Omental fat pad (tissue), 4 donors: ENCODE measurements around the gene TCP11L2. TPM values are rescaled to one million over a fixed set of nuclear protein-coding genes. Genes with fewer than 3 reads are reported as not detected.

Experiments used
- ATAC-seq: fragments of 150-250 bp; one replicate; pipeline ENCODE4 v1.9.1; 2016; ENCODE audit warnings: mild to moderate bottlenecking, moderate library complexity; ENCODE audit not compliant: low FRiP score
- DNase-seq: peaks from one replicate; pipeline ENCODE4 v3.0.0-alpha.2; 2019; ENCODE audit warnings: low spot score
- CTCF ChIP-seq, 3 donors: fragments of 450-650 bp; IDR thresholded peaks; one replicate each; pipeline ENCODE4 v1.5.1; 2016 to 2017; ENCODE audit warnings: antibody characterized with exemption in 3 of 3, mild to moderate bottlenecking in 3 of 3, moderate library complexity in 2 of 3
- total RNA-seq, 4 donors: library from RNA; depleted of rRNA; stranded (reverse); fragments of >200 nt; gene quantifications; one replicate each; pipeline ENCODE4 v1.1.0, GENCODE V29; 2016

TCP11L2 gene
- total RNA-seq, 4 donors from 2014 or later: 14.3 to 54.1 (median 23.9) TPM

GRCh38 chr12:106299202-106299774, 3.2 kb upstream of the TCP11L2 start:
- no peak for ATAC-seq
- TF ChIP-seq CTCF (IDR thresholded peaks at IDR 0.05): no peak
- no peak for DNase-seq

GRCh38 chr12:106300761-106301160, 1.8 kb upstream of the TCP11L2 start:
- no peak for TF ChIP-seq CTCF (IDR thresholded peaks at IDR 0.05)
- DNase-seq (no peak), ATAC-seq (no peak)

GRCh38 chr12:106301241-106301610, 1.3 kb upstream of the TCP11L2 start:
- TF ChIP-seq CTCF (IDR thresholded peaks at IDR 0.05): no peak
- no peak for ATAC-seq

GRCh38 chr12:106301611-106302321, 767 bp upstream of the TCP11L2 start:
- no peak for DNase-seq
- ATAC-seq: peak; percentile 19
- TF ChIP-seq CTCF (IDR thresholded peaks at IDR 0.05): no peak

More at GRCh38 chr12:106301241-106301610, 1.3 kb upstream of the TCP11L2 start:
- DNase-seq: no peak

- ATAC-seq (peak; percentile 78), DNase-seq (peak; percentile 62)
- no peak for TF ChIP-seq CTCF (IDR thresholded peaks at IDR 0.05)
Observed at GRCh38 chr12:106303202-106303820, 778 bp downstream of the TCP11L2 start.

GRCh38 chr12:106304001-106304421, 1.5 kb downstream of the TCP11L2 start:
- no peak for TF ChIP-seq CTCF (IDR thresholded peaks at IDR 0.05)
- ATAC-seq (no peak), DNase-seq (no peak)
